Uterus (tissue), 2 donors: Measurements from ENCODE around the gene PCK2.

Experiments used
- POLR2A ChIP-seq, 2 donors: fragments of 450-650 bp; IDR thresholded peaks; one replicate each; pipeline ENCODE4 v1.6.1; 2016; ENCODE audit warnings: antibody characterized with exemption in 2 of 2, mild to moderate bottlenecking in 1 of 2, moderate library complexity in 1 of 2
- TF ChIP-seq, protein P1 (sequence below), 4 experiments: fragments of 200-600 bp in 2 of 4; fragments of 450-650 bp in 2 of 4; sonication (generic) in 2 of 4; IDR thresholded peaks; one replicate each; pipeline ENCODE4 v1.5.1; 2016 to 2019; ENCODE audit warnings: antibody characterized with exemption in 4 of 4, mild to moderate bottlenecking in 2 of 4, moderate library complexity in 1 of 4

DNA sequence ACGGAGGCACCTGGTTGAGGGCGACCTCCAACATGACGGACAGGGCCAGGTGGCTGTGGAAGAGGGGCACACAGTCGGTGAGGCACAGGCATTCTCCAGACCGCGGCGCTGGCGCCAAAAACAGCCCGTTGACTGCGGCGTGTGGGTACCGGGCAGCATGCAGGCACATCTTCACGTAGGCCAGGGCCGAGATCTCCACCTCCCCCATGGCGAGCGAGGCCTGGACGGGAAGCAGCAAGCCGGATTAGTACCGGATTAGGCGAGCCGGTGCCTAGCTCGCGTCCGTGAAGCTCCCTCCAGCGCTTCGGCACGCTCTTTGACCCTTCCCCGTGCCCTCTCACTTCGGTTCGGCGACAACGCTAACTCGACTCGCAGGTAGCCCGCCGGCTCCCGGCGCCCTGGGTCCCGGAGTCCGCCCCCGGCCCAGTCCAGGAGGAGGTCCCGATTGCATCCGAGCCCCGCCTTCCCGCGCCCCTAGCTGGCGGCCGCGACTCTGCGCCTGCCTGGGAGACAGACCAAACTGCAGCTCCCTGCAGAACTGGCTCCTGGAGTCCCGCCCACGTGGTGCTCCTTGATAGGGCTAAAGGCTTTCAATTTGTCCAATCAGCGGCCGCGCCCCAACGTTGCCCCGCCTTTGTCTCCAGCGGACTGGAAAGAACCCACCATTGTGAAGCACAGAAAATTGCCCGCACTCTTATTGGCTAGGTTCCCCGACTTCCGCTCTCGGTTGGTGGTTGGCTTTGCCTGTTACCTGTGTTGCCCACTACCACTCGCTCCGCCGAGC, 47.2 kb downstream of the PCK2 start, which contains the start of gene EMC9:
- TF ChIP-seq, protein P1, sequence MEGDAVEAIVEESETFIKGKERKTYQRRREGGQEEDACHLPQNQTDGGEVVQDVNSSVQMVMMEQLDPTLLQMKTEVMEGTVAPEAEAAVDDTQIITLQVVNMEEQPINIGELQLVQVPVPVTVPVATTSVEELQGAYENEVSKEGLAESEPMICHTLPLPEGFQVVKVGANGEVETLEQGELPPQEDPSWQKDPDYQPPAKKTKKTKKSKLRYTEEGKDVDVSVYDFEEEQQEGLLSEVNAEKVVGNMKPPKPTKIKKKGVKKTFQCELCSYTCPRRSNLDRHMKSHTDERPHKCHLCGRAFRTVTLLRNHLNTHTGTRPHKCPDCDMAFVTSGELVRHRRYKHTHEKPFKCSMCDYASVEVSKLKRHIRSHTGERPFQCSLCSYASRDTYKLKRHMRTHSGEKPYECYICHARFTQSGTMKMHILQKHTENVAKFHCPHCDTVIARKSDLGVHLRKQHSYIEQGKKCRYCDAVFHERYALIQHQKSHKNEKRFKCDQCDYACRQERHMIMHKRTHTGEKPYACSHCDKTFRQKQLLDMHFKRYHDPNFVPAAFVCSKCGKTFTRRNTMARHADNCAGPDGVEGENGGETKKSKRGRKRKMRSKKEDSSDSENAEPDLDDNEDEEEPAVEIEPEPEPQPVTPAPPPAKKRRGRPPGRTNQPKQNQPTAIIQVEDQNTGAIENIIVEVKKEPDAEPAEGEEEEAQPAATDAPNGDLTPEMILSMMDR (IDR thresholded peaks at IDR 0.05) = peak; percentile 41 to 81 (median 66)
- TF ChIP-seq POLR2A (IDR thresholded peaks at IDR 0.05) = peak; percentile 90
